B cell (primary cell): ENCODE results near the gene SF3B5. TPM values are rescaled to one million over a fixed set of nuclear protein-coding genes. Genes with fewer than 3 reads are reported as not detected.
"Not testable (repeated sequence)": the region's sequence is repeated elsewhere in the genome, so short reads cannot be mapped to it uniquely, and the experiment has no call there.

Experiments
- ATAC-seq: fragments of 200-7000 bp; cut with Tn5 transposase; one replicate; pipeline ENCODE4 v1.10.0; 2021; ENCODE audit warnings: low read depth, mild to moderate bottlenecking, moderate number of reproducible peaks, moderate library complexity
- CTCF ChIA-PET: fragments of 350-600 bp; sonication (Branson Sonifier 250); formaldehyde crosslinking; loops from one replicate; lab custom pipeline; 2021; ENCODE audit warnings: antibody characterized with exemption, inconsistent platforms; lab: Charles Lee
- POLR2A ChIA-PET: fragments of 350-600 bp; sonication (Branson Sonifier 250); formaldehyde crosslinking; loops from one replicate; lab custom pipeline; 2021; ENCODE audit warnings: antibody characterized with exemption; lab: Charles Lee
- DNase-seq: peaks from one replicate; pipeline ENCODE4 v3.0.0; 2013
- H2AFZ ChIP-seq: 2 replicates; pipeline ENCODE4 v1.6.1; 2012; ENCODE audit warnings: mild to moderate bottlenecking, low read depth, low read length; ENCODE audit not compliant: insufficient read depth, poor library complexity, severe bottlenecking
- H3K27ac ChIP-seq, 2 donors: 1 replicate in 1 of 2; 2 replicates in 1 of 2; pipeline ENCODE4 v1.5.1; 2012 to 2013; ENCODE audit warnings: low read length in 2 of 2, mild to moderate bottlenecking in 2 of 2, moderate library complexity in 1 of 2
- H3K27me3 ChIP-seq, 4 experiments: fragments of 200-600 bp in 1 of 4; sonication (generic) in 1 of 4; replicated peaks in 1 of 4; 1 replicate in 2 of 4; 2 replicates in 2 of 4; pipeline versions ENCODE4 v1.6.1 to v1.7.0; 2013 to 2016; ENCODE audit warnings: low read length in 3 of 4, mild to moderate bottlenecking in 2 of 4, mixed read lengths in 1 of 4, moderate library complexity in 1 of 4; ENCODE audit not compliant: insufficient read depth in 4 of 4, control insufficient read depth in 3 of 4; ENCODE audit errors: control extremely low read depth in 1 of 4
- H3K36me3 ChIP-seq, 2 experiments: replicated peaks in 1 of 2; 1 replicate in 1 of 2; 2 replicates in 1 of 2; pipeline versions ENCODE4 v1.6.1 to v1.7.1; 2013; ENCODE audit warnings: low read length in 1 of 2; ENCODE audit not compliant: insufficient read depth in 2 of 2, control insufficient read depth in 1 of 2; ENCODE audit errors: control extremely low read depth in 1 of 2, extremely low read depth in 1 of 2
- H3K4me1 ChIP-seq, 2 donors: fragments of 200-600 bp in 1 of 2; sonication (generic) in 1 of 2; 1 replicate in 1 of 2; 2 replicates in 1 of 2; pipeline versions ENCODE4 v1.5.1 to v1.6.1; 2013 to 2017; ENCODE audit warnings: low read length in 2 of 2; ENCODE audit not compliant: control insufficient read depth in 2 of 2, insufficient read depth in 2 of 2
- H3K4me2 ChIP-seq: replicated peaks from 2 replicates; pipeline ENCODE3; 2012; ENCODE audit warnings: mild to moderate bottlenecking, low read depth, low read length; ENCODE audit not compliant: poor library complexity, severe bottlenecking
- H3K4me3 ChIP-seq, 5 experiments: fragments of 200-600 bp in 1 of 5; sonication (generic) in 1 of 5; 1 replicate in 3 of 5; 2 replicates in 2 of 5; pipeline versions ENCODE4 v1.5.1 to v1.7.0; 2011 to 2016; ENCODE audit warnings: low read length in 4 of 5, mild to moderate bottlenecking in 4 of 5, low read depth in 2 of 5, control low read depth in 1 of 5, moderate library complexity in 1 of 5; ENCODE audit not compliant: insufficient read depth in 1 of 5; ENCODE audit errors: control extremely low read depth in 1 of 5, extremely low read depth in 1 of 5
- H3K79me2 ChIP-seq: fragments of 200-600 bp; sonication (generic); one replicate; pipeline ENCODE4 v1.6.0; 2016; ENCODE audit warnings: low read length; ENCODE audit not compliant: control insufficient read depth, insufficient read depth
- H3K9ac ChIP-seq: fragments of 200-600 bp; sonication (generic); 2 replicates; pipeline ENCODE4 v1.6.1; 2017; ENCODE audit warnings: mild to moderate bottlenecking, low read length, moderate library complexity
- H3K9me3 ChIP-seq, 3 donors: one replicate each; pipeline versions ENCODE4 v1.6.1 to v1.7.1; 2013; ENCODE audit warnings: low read length in 2 of 3; ENCODE audit not compliant: control insufficient read depth in 2 of 3, insufficient read depth in 1 of 3; ENCODE audit errors: control extremely low read depth in 1 of 3
- H4K20me1 ChIP-seq: 2 replicates; pipeline ENCODE4 v1.6.0; 2012; ENCODE audit warnings: mild to moderate bottlenecking, low read length; ENCODE audit not compliant: insufficient read depth, control insufficient read depth, poor library complexity, severe bottlenecking
- H3K27ac Mint-ChIP-seq: one replicate; pipeline ENCODE4 v1.8.0; 2021; ENCODE audit warnings: mixed read lengths
- H3K27me3 Mint-ChIP-seq: one replicate; pipeline ENCODE4 v1.8.0; 2021; ENCODE audit warnings: mixed read lengths
- H3K4me1 Mint-ChIP-seq: one replicate; pipeline ENCODE4 v1.8.0; 2021; ENCODE audit warnings: mixed read lengths
- H3K4me3 Mint-ChIP-seq: one replicate; pipeline ENCODE4 v1.8.0; 2021; ENCODE audit warnings: mixed read lengths
- H3K9me3 Mint-ChIP-seq: one replicate; pipeline ENCODE4 v1.8.0; 2022; ENCODE audit warnings: mixed read lengths; ENCODE audit not compliant: insufficient read depth
- CTCF ChIP-seq: fragments of 200-600 bp; IDR thresholded peaks from one replicate; pipeline ENCODE4 v1.8.0; 2022; ENCODE audit warnings: antibody characterized with exemption, mild to moderate bottlenecking
- EZH2 ChIP-seq: IDR thresholded peaks from 2 replicates; pipeline ENCODE4 v1.6.1; 2012; ENCODE audit warnings: borderline replicate concordance, low read depth, mild to moderate bottlenecking, moderate library complexity, low read length; ENCODE audit not compliant: insufficient read depth, poor library complexity, severe bottlenecking
- WGBS: methylation state at CpG from one replicate; pipeline ENCODE4 v1.1.5; 2013; ENCODE audit warnings: missing lambda C conversion rate; ENCODE audit not compliant: insufficient coverage; 5-methylcytosine and 5-hydroxymethylcytosine counted together
- intact Hi-C: fragments of 100-400 bp; cut with micrococcal nuclease; formaldehyde crosslinking; loops from one replicate; pipeline ENCODE4 v1.10.0; 2022
- polyA plus RNA-seq: library from polyadenylated mRNA; depleted of rRNA; stranded (reverse); fragments of >200 nt; gene quantifications from 2 replicates; pipeline ENCODE4 v1.2.3, GENCODE V29; 2012
- total RNA-seq, 2 donors: library from RNA; stranded (reverse); fragments of 120-200 nt in 1 of 2; gene quantifications; 1 replicate in 1 of 2; 2 replicates in 1 of 2; pipeline versions ENCODE4 v1.2.3 to v1.2.4, GENCODE V29; 2013 to 2022

Gene SF3B5
- total and polyA plus RNA-seq, 2 donors (not counting 1 experiment from before 2014, with no cell fraction given): 111 to 360 TPM

- H3K79me2 ChIP-seq: no peaks in the 10 kb centered on the region
- no peak overlapping the region for H3K27ac ChIP-seq
- DNase-seq (no peak), ATAC-seq (no peak)
- H3K4me1 ChIP-seq: no peaks in the 10 kb centered on the region
- no peaks in the 10 kb centered on the region for H3K36me3 ChIP-seq
- intact Hi-C loops: no loop called here
- WGBS: no CpG with 5 or more reads among the region's 2 CpGs
- no peak overlapping the region for H3K4me3 ChIP-seq
- H3K4me1 Mint-ChIP-seq: peaks cover 3% of the 10 kb centered on the region
- H3K4me3 Mint-ChIP-seq: no peak overlapping the region
- H3K9me3 ChIP-seq: no peaks in the 10 kb centered on the region
- H3K27ac Mint-ChIP-seq: no peak overlapping the region
- H3K27me3 ChIP-seq: peaks cover 0 to 3% (median 0%) of the 10 kb centered on the region in 4 experiments
- H3K4me2 ChIP-seq: no peak overlapping the region
- H4K20me1 ChIP-seq: no peaks in the 10 kb centered on the region
- H3K27me3 Mint-ChIP-seq: peaks cover 3% of the 10 kb centered on the region
- no peak overlapping the region for H2AFZ ChIP-seq
- TF ChIP-seq EZH2 (no peak), CTCF (no peak)
- ChIA-PET CTCF (no interaction called here), POLR2A (no interaction called here)
- H3K9me3 Mint-ChIP-seq: no peaks in the 10 kb centered on the region
- no peak overlapping the region for H3K9ac ChIP-seq
These were observed 38.8 kb upstream of the SF3B5 start for GRCh38 chr6:144134176-144134575.

GRCh38 chr6:144133225-144133821, 38.0 kb upstream of the SF3B5 start:
- H3K4me1 Mint-ChIP-seq: peaks cover 3% of the 10 kb centered on the region
- Histone ChIP-seq H3K79me2 (no peaks in the 10 kb centered on the region), H3K9ac (no peak overlapping the region), H3K27ac (no peak overlapping the region), H2AFZ (no peak overlapping the region), H4K20me1 (no peaks in the 10 kb centered on the region), H3K27me3 (peaks cover 0 to 4% (median 0%) of the 10 kb centered on the region in 4 experiments), H3K4me3 (no peak overlapping the region), H3K4me1 (no peaks in the 10 kb centered on the region), H3K9me3 (no peaks in the 10 kb centered on the region), H3K36me3 (no peaks in the 10 kb centered on the region), H3K4me2 (no peak overlapping the region)
- H3K27me3 Mint-ChIP-seq: peaks cover 3% of the 10 kb centered on the region
- intact Hi-C loops: no loop called here
- TF ChIP-seq EZH2 (no peak), CTCF (no peak)
- ChIA-PET POLR2A (no interaction called here), CTCF (no interaction called here)
- DNase-seq (no peak), ATAC-seq (no peak)
- WGBS: 82% methylated on average over 5 of the region's 5 CpGs
- no peak overlapping the region for H3K4me3 Mint-ChIP-seq
- H3K27ac Mint-ChIP-seq: no peak overlapping the region
- H3K9me3 Mint-ChIP-seq: no peaks in the 10 kb centered on the region

GRCh38 chr6:144132167-144132690, 36.9 kb upstream of the SF3B5 start:
- H3K9ac ChIP-seq, H3K79me2 ChIP-seq, intact Hi-C loops, H3K4me1 Mint-ChIP-seq, H3K27me3 Mint-ChIP-seq, POLR2A ChIA-PET, H3K9me3 ChIP-seq, H3K36me3 ChIP-seq, H4K20me1 ChIP-seq, CTCF ChIA-PET, H3K27me3 ChIP-seq, H2AFZ ChIP-seq, H3K4me2 ChIP-seq, H3K4me3 Mint-ChIP-seq, H3K27ac Mint-ChIP-seq, H3K9me3 Mint-ChIP-seq, H3K4me1 ChIP-seq, H3K27ac ChIP-seq, ATAC-seq, DNase-seq, H3K4me3 ChIP-seq: not testable (repeated sequence)
